Trophoblast cell (in vitro differentiated cells and primary cell): Measurements from ENCODE around the gene SLC17A4.

Experiments used
- DNase-seq, 2 donors: peaks; one replicate each; pipeline ENCODE4 v3.0.0-alpha.2; 2016
- H2AFZ ChIP-seq: 2 replicates; pipeline ENCODE4 v1.6.1; 2013; ENCODE audit warnings: low read length, moderate library complexity, mild to moderate bottlenecking; ENCODE audit not compliant: insufficient read depth, poor library complexity
- H2AK5ac ChIP-seq: 2 replicates; pipeline ENCODE4 v1.6.1; 2013; ENCODE audit warnings: mild to moderate bottlenecking, low read length
- H2BK120ac ChIP-seq: 2 replicates; pipeline ENCODE4 v1.6.1; 2013; ENCODE audit warnings: low read length, mild to moderate bottlenecking, moderate library complexity; ENCODE audit not compliant: insufficient read depth, poor library complexity
- H2BK12ac ChIP-seq: 2 replicates; pipeline ENCODE4 v1.6.1; 2013; ENCODE audit warnings: mild to moderate bottlenecking, low read length, moderate library complexity
- H2BK5ac ChIP-seq: 2 replicates; pipeline ENCODE4 v1.6.1; 2013; ENCODE audit warnings: low read length, low read depth, moderate library complexity, mild to moderate bottlenecking; ENCODE audit not compliant: poor library complexity
- H3K14ac ChIP-seq: 2 replicates; pipeline ENCODE4 v1.6.1; 2013; ENCODE audit warnings: mild to moderate bottlenecking, low read length
- H3K18ac ChIP-seq: 2 replicates; pipeline ENCODE4 v1.6.1; 2013; ENCODE audit warnings: mild to moderate bottlenecking, low read length
- H3K23ac ChIP-seq: 2 replicates; pipeline ENCODE4 v1.6.1; 2013; ENCODE audit warnings: low read length
- H3K27ac ChIP-seq: 2 replicates; pipeline ENCODE4 v1.5.1; 2013; ENCODE audit warnings: low read depth, mild to moderate bottlenecking, inconsistent platforms, low read length, moderate library complexity
- H3K27me3 ChIP-seq: 2 replicates; pipeline ENCODE4 v1.6.1; 2013; ENCODE audit warnings: inconsistent platforms, mild to moderate bottlenecking, low read length, moderate library complexity; ENCODE audit not compliant: insufficient read depth
- H3K36me3 ChIP-seq, 2 experiments: 1 replicate in 1 of 2; 2 replicates in 1 of 2; pipeline ENCODE4 v1.6.1; 2013; ENCODE audit warnings: low read length in 2 of 2, mild to moderate bottlenecking in 2 of 2, moderate library complexity in 1 of 2; ENCODE audit not compliant: insufficient read depth in 2 of 2, control insufficient read depth in 1 of 2
- H3K4ac ChIP-seq: 2 replicates; pipeline ENCODE4 v1.6.1; 2013; ENCODE audit warnings: low read depth, mild to moderate bottlenecking, low read length, moderate library complexity
- H3K4me1 ChIP-seq, 2 experiments: 1 replicate in 1 of 2; 2 replicates in 1 of 2; pipeline ENCODE4 v1.6.1; 2013; ENCODE audit warnings: low read length in 2 of 2, mild to moderate bottlenecking in 2 of 2, moderate library complexity in 1 of 2; ENCODE audit not compliant: insufficient read depth in 2 of 2, control insufficient read depth in 1 of 2
- H3K4me2 ChIP-seq: 2 replicates; pipeline ENCODE4 v1.6.1; 2013; ENCODE audit warnings: inconsistent platforms, mild to moderate bottlenecking, low read length, moderate library complexity
- H3K4me3 ChIP-seq: 2 replicates; pipeline ENCODE4 v1.5.1; 2013; ENCODE audit warnings: mild to moderate bottlenecking, low read depth, low read length, inconsistent platforms
- H3K79me1 ChIP-seq: one replicate; pipeline ENCODE4 v1.6.1; 2013; ENCODE audit warnings: low read length
- H3K79me2 ChIP-seq: 2 replicates; pipeline ENCODE4 v1.6.1; 2013; ENCODE audit warnings: low read length, mild to moderate bottlenecking; ENCODE audit not compliant: control insufficient read depth, insufficient read depth, poor library complexity
- H3K9ac ChIP-seq: 2 replicates; pipeline ENCODE4 v1.6.1; 2013; ENCODE audit warnings: mild to moderate bottlenecking, low read length
- H3K9me3 ChIP-seq: 2 replicates; pipeline ENCODE4 v1.6.1; 2013; ENCODE audit warnings: low read depth, mild to moderate bottlenecking, control low read depth, inconsistent platforms, low read length; ENCODE audit not compliant: insufficient read depth
- H4K12ac ChIP-seq: 2 replicates; pipeline ENCODE4 v1.6.1; 2013; ENCODE audit warnings: low read depth, mild to moderate bottlenecking, low read length, moderate library complexity
- H4K8ac ChIP-seq: 2 replicates; pipeline ENCODE4 v1.6.1; 2013; ENCODE audit warnings: low read depth, mild to moderate bottlenecking, low read length, moderate library complexity
- H4K91ac ChIP-seq: one replicate; pipeline ENCODE4 v1.6.1; 2013; ENCODE audit warnings: low read depth, mild to moderate bottlenecking, low read length, moderate library complexity
- WGBS: extraction: QIAGEN DNeasy Blood & Tissue Kit; methylation state at CpG from one replicate; pipeline ENCODE4 v1.1.7; 2013; ENCODE audit warnings: missing lambda C conversion rate; ENCODE audit not compliant: insufficient read length, insufficient coverage; ENCODE audit errors: extremely low coverage; 5-methylcytosine and 5-hydroxymethylcytosine counted together

Gene SLC17A4

GRCh38 chr6:25792016-25792415 is 37.5 kb downstream of the SLC17A4 start:
- Histone ChIP-seq H2BK12ac (no peak overlapping the region), H3K4ac (no peak overlapping the region), H3K4me3 (no peak overlapping the region), H2AFZ (no peak overlapping the region), H4K8ac (no peak overlapping the region), H3K27me3 (no peaks in the 10 kb centered on the region), H3K18ac (no peak overlapping the region), H3K14ac (no peak overlapping the region), H2BK5ac (no peak overlapping the region), H3K4me2 (no peak overlapping the region), H3K9ac (no peak overlapping the region), H3K36me3 (no peaks in the 10 kb centered on the region), H4K12ac (no peak overlapping the region), H3K27ac (no peak overlapping the region), H3K9me3 (no peaks in the 10 kb centered on the region), H3K79me1 (no peaks in the 10 kb centered on the region), H3K23ac (no peak overlapping the region), H3K4me1 (no peaks in the 10 kb centered on the region), H3K79me2 (no peaks in the 10 kb centered on the region), H4K91ac (no peak overlapping the region), H2AK5ac (no peak overlapping the region), H2BK120ac (no peak overlapping the region)
- WGBS, result no CpG with 5 or more reads among the region's 4 CpGs
- DNase-seq, result no peak

- H2AFZ ChIP-seq, result no peak overlapping the region
- H3K36me3 ChIP-seq, result no peaks in the 10 kb centered on the region
- no peak overlapping the region for H3K23ac ChIP-seq
- H2BK120ac ChIP-seq, result no peak overlapping the region
- H3K79me2 ChIP-seq, result no peaks in the 10 kb centered on the region
- no peaks in the 10 kb centered on the region for H3K4me1 ChIP-seq
- no peak overlapping the region for H3K27ac ChIP-seq
- no peaks in the 10 kb centered on the region for H3K9me3 ChIP-seq
- H2BK12ac ChIP-seq, result no peak overlapping the region
- no peak overlapping the region for H3K9ac ChIP-seq
- H2AK5ac ChIP-seq, result no peak overlapping the region
- H4K8ac ChIP-seq, result no peak overlapping the region
- no peaks in the 10 kb centered on the region for H3K79me1 ChIP-seq
- no peak overlapping the region for H3K4me2 ChIP-seq
- H2BK5ac ChIP-seq, result no peak overlapping the region
- no peak overlapping the region for H3K14ac ChIP-seq
- no CpG with 5 or more reads among the region's 1 CpG for WGBS
- H4K91ac ChIP-seq, result no peak overlapping the region
- no peak overlapping the region for H4K12ac ChIP-seq
- H3K18ac ChIP-seq, result no peak overlapping the region
- no peaks in the 10 kb centered on the region for H3K27me3 ChIP-seq
- no peak overlapping the region for H3K4ac ChIP-seq
- H3K4me3 ChIP-seq, result no peak overlapping the region
- no peak for DNase-seq
These were observed 39.4 kb downstream of the SLC17A4 start for GRCh38 chr6:25793970-25794369.

GRCh38 chr6:25794784-25795183 is 40.2 kb downstream of the SLC17A4 start:
- Histone ChIP-seq H3K4ac (no peak overlapping the region), H3K79me2 (no peaks in the 10 kb centered on the region), H3K18ac (no peak overlapping the region), H3K36me3 (no peaks in the 10 kb centered on the region), H3K27me3 (no peaks in the 10 kb centered on the region), H2AFZ (no peak overlapping the region), H3K4me1 (no peaks in the 10 kb centered on the region), H2AK5ac (no peak overlapping the region), H3K27ac (no peak overlapping the region), H3K9me3 (no peaks in the 10 kb centered on the region), H3K9ac (no peak overlapping the region), H2BK120ac (no peak overlapping the region), H2BK5ac (no peak overlapping the region), H4K8ac (no peak overlapping the region), H3K23ac (no peak overlapping the region), H3K4me3 (no peak overlapping the region), H3K79me1 (no peaks in the 10 kb centered on the region), H4K91ac (no peak overlapping the region), H3K4me2 (no peak overlapping the region), H2BK12ac (no peak overlapping the region), H3K14ac (no peak overlapping the region), H4K12ac (no peak overlapping the region)
- no CpG with 5 or more reads among the region's 2 CpGs for WGBS
- DNase-seq, result no peak

- Histone ChIP-seq H2BK12ac (no peak overlapping the region), H2AK5ac (no peak overlapping the region), H3K23ac (no peak overlapping the region), H2BK5ac (no peak overlapping the region), H3K4ac (no peak overlapping the region), H3K18ac (no peak overlapping the region), H3K4me1 (no peaks in the 10 kb centered on the region), H3K36me3 (no peaks in the 10 kb centered on the region), H3K27ac (no peak overlapping the region), H4K12ac (no peak overlapping the region), H2AFZ (no peak overlapping the region), H3K9me3 (no peaks in the 10 kb centered on the region), H3K79me1 (no peaks in the 10 kb centered on the region), H3K4me3 (no peak overlapping the region), H3K14ac (no peak overlapping the region), H3K9ac (no peak overlapping the region), H4K8ac (no peak overlapping the region), H4K91ac (no peak overlapping the region), H3K79me2 (no peaks in the 10 kb centered on the region), H2BK120ac (no peak overlapping the region), H3K27me3 (no peaks in the 10 kb centered on the region), H3K4me2 (no peak overlapping the region)
- DNase-seq, result no peak
- no CpG with 5 or more reads among the region's 4 CpGs for WGBS
These were observed 46.9 kb downstream of the SLC17A4 start for GRCh38 chr6:25801436-25801835.
